ENCODE data around the gene TIMM44. TPM values are rescaled to one million over a fixed set of nuclear protein-coding genes. Genes with fewer than 3 reads are reported as not detected.
A peak's percentile ranks its signal among the peaks of the same experiment; 100 is the strongest.

The TIMM44 gene
- total and polyA plus RNA-seq, 2 donors from 2014 or later, result 46.7 to 57.8 TPM

- peaks cover 0 to 8% (median 2%) of the 10 kb centered on the region in 3 donors for H3K36me3 ChIP-seq (ENCODE audit: control insufficient read depth in 2 of 3, insufficient read depth in 3 of 3, low read length in 3 of 3)
- no peaks in the 10 kb centered on the region for H3K9me3 ChIP-seq (ENCODE audit: control insufficient read depth in 2 of 3, insufficient read depth in 1 of 3, low read length in 3 of 3)
- H3K4me1 ChIP-seq (ENCODE audit: control insufficient read depth in 2 of 3, insufficient read depth in 2 of 3, low read depth in 1 of 3, low read length in 3 of 3), result peaks cover 0 to 21% (median 12%) of the 10 kb centered on the region in 3 donors
- H3K4me3 ChIP-seq (ENCODE audit: low read length in 3 of 3), result no peak overlapping the region
- FAIRE-seq (no peak), DNase-seq (peak in 1 of 5 donors; percentile 41)
- no peak overlapping the region for H3K9ac ChIP-seq (ENCODE audit: low read length in 3 of 3)
- H3K27ac ChIP-seq (ENCODE audit: low read depth in 2 of 2, low read length in 2 of 2), result no peak overlapping the region
- intact Hi-C loops (cut with DNase I), result no loop called here
- no peaks in the 10 kb centered on the region for H3K27me3 ChIP-seq (ENCODE audit: control insufficient read depth, insufficient read depth, low read length)
- TF ChIP-seq CTCF (IDR thresholded peaks at IDR 0.05; ENCODE audit: borderline replicate concordance, extremely low read depth, insufficient read depth), result no peak
Observed at GRCh38 chr19:7907122-7907521, 36.3 kb downstream of the TIMM44 start.

GRCh38 chr19:7905859-7906258 lies 37.6 kb downstream of the TIMM44 start:
- peak overlapping the region in 1 of 3 donors; percentile 23 for H3K9ac ChIP-seq (ENCODE audit: low read length in 3 of 3)
- no peak overlapping the region for H3K4me3 ChIP-seq (ENCODE audit: low read length in 3 of 3)
- TF ChIP-seq CTCF (IDR thresholded peaks at IDR 0.05; ENCODE audit: borderline replicate concordance, extremely low read depth, insufficient read depth), result no peak
- peaks cover 0 to 21% (median 12%) of the 10 kb centered on the region in 3 donors for H3K4me1 ChIP-seq (ENCODE audit: control insufficient read depth in 2 of 3, insufficient read depth in 2 of 3, low read depth in 1 of 3, low read length in 3 of 3)
- FAIRE-seq, result no peak
- intact Hi-C loops (cut with DNase I), result no loop called here
- H3K27me3 ChIP-seq (ENCODE audit: control insufficient read depth, insufficient read depth, low read length), result no peaks in the 10 kb centered on the region
- H3K27ac ChIP-seq (ENCODE audit: low read depth in 2 of 2, low read length in 2 of 2), result no peak overlapping the region
- H3K9me3 ChIP-seq (ENCODE audit: control insufficient read depth in 2 of 3, insufficient read depth in 1 of 3, low read length in 3 of 3), result no peaks in the 10 kb centered on the region
- peaks cover 0 to 6% (median 0%) of the 10 kb centered on the region in 3 donors for H3K36me3 ChIP-seq (ENCODE audit: control insufficient read depth in 2 of 3, insufficient read depth in 3 of 3, low read length in 3 of 3)
- DNase-seq, result peak in 1 of 5 donors; percentile 61

- intact Hi-C loops (cut with DNase I), result no loop called here
- peak in 1 of 5 donors; percentile 68 for DNase-seq
- no peak for FAIRE-seq
- Histone ChIP-seq H3K9ac (ENCODE audit: low read length in 3 of 3) (peak overlapping the region in 1 of 3 donors; percentile 91), H3K9me3 (ENCODE audit: control insufficient read depth in 2 of 3, insufficient read depth in 1 of 3, low read length in 3 of 3) (no peaks in the 10 kb centered on the region), H3K4me1 (ENCODE audit: control insufficient read depth in 2 of 3, insufficient read depth in 2 of 3, low read depth in 1 of 3, low read length in 3 of 3) (peaks cover 0 to 21% (median 12%) of the 10 kb centered on the region in 3 donors), H3K27me3 (ENCODE audit: control insufficient read depth, insufficient read depth, low read length) (no peaks in the 10 kb centered on the region), H3K4me3 (ENCODE audit: low read length in 3 of 3) (peak overlapping the region in 1 of 3 donors; percentile 91), H3K36me3 (ENCODE audit: control insufficient read depth in 2 of 3, insufficient read depth in 3 of 3, low read length in 3 of 3) (peaks cover 0 to 1% (median 0%) of the 10 kb centered on the region in 3 donors), H3K27ac (ENCODE audit: low read depth in 2 of 2, low read length in 2 of 2) (no peak overlapping the region)
- TF ChIP-seq CTCF (IDR thresholded peaks at IDR 0.05; ENCODE audit: borderline replicate concordance, extremely low read depth, insufficient read depth), result no peak
Observed at GRCh38 chr19:7905268-7905667, 38.2 kb downstream of the TIMM44 start.

Measured in kidney (tissue), 14 donors.